Lower lobe of right lung (tissue), 2 donors: ENCODE measurements around the gene RBPMS2. TPM values are rescaled to one million over a fixed set of nuclear protein-coding genes. Genes with fewer than 3 reads are reported as not detected.
"Not testable (repeated sequence)": the region's sequence is repeated elsewhere in the genome, so short reads cannot be mapped to it uniquely, and the experiment has no call there.

Experiments used
- ATAC-seq, 2 donors: fragments of 200-7000 bp; cut with Tn5 transposase; one replicate each; pipeline ENCODE4 v1.9.1; 2020 to 2022; ENCODE audit warnings: mild to moderate bottlenecking in 2 of 2, moderate library complexity in 2 of 2
- DNase-seq: peaks from one replicate; pipeline ENCODE4 v3.0.0-alpha.2; 2020
- H3K27ac ChIP-seq: fragments of 200-600 bp; one replicate; pipeline ENCODE4 v1.8.0; 2022
- H3K27me3 ChIP-seq: fragments of 200-600 bp; one replicate; pipeline ENCODE4 v1.8.0; 2022; ENCODE audit warnings: low read depth
- H3K36me3 ChIP-seq: fragments of 200-600 bp; one replicate; pipeline ENCODE4 v1.8.0; 2022; ENCODE audit warnings: mild to moderate bottlenecking
- H3K4me1 ChIP-seq: fragments of 200-600 bp; one replicate; pipeline ENCODE4 v1.8.0; 2022
- H3K4me3 ChIP-seq: fragments of 200-600 bp; one replicate; pipeline ENCODE4 v1.8.0; 2022; ENCODE audit warnings: mild to moderate bottlenecking
- H3K9me3 ChIP-seq: fragments of 200-600 bp; one replicate; pipeline ENCODE4 v1.8.0; 2022
- intact Hi-C: fragments of 100-400 bp; cut with DNase I; formaldehyde crosslinking; loops from one replicate; pipeline ENCODE4 v1.11.0; 2022
- long read RNA-seq: library from polyadenylated mRNA; unstranded; transcript quantifications from one replicate; pipeline ENCODE4 v2.0.0, GENCODE V29; 2021
- total RNA-seq: library from RNA; stranded (reverse); fragmentation: NEBNext Ultra II Directional; extraction: Animal tissue kit (Norgen Biotek cat#: 25700); gene quantifications from one replicate; pipeline ENCODE4 v1.2.1, GENCODE V29; 2021
- TF ChIP-seq, protein P1 (sequence below): fragments of 200-600 bp; IDR thresholded peaks from one replicate; pipeline ENCODE4 v1.8.0; 2022; ENCODE audit warnings: antibody characterized with exemption, mild to moderate bottlenecking
- donor health status: DM: no; HTN: yes; CAD: no; lungs with severe emphysema.

RBPMS2 gene
- 4.0 TPM for total RNA-seq
- long read RNA-seq, partial matches to known transcripts = 0 of 1 reads
- long read RNA-seq, other reads (novel, unspliced or antisense) = 0 of 1 reads

- ATAC-seq (peak; percentile 37 to 49), DNase-seq (no peak)
- Histone ChIP-seq H3K4me1 (no peaks in the 10 kb centered on the region), H3K27ac (peak within 1 kb of the TSS; percentile 56), H3K36me3 (no peaks in the 10 kb centered on the region), H3K9me3 (no peaks in the 10 kb centered on the region), H3K27me3 (peaks cover 14% of the 10 kb centered on the region), H3K4me3 (peak within 1 kb of the TSS; percentile 58)
- TF ChIP-seq, protein P1, sequence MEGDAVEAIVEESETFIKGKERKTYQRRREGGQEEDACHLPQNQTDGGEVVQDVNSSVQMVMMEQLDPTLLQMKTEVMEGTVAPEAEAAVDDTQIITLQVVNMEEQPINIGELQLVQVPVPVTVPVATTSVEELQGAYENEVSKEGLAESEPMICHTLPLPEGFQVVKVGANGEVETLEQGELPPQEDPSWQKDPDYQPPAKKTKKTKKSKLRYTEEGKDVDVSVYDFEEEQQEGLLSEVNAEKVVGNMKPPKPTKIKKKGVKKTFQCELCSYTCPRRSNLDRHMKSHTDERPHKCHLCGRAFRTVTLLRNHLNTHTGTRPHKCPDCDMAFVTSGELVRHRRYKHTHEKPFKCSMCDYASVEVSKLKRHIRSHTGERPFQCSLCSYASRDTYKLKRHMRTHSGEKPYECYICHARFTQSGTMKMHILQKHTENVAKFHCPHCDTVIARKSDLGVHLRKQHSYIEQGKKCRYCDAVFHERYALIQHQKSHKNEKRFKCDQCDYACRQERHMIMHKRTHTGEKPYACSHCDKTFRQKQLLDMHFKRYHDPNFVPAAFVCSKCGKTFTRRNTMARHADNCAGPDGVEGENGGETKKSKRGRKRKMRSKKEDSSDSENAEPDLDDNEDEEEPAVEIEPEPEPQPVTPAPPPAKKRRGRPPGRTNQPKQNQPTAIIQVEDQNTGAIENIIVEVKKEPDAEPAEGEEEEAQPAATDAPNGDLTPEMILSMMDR = no peak
- intact Hi-C loops = no loop called here
Observed at GRCh38 chr15:64775551-64776401, at the start of gene RBPMS2. RBPMS2 (minus strand) TSS chr15:64775589; CDS start chr15:64775319, 270 bp downstream.

DNA sequence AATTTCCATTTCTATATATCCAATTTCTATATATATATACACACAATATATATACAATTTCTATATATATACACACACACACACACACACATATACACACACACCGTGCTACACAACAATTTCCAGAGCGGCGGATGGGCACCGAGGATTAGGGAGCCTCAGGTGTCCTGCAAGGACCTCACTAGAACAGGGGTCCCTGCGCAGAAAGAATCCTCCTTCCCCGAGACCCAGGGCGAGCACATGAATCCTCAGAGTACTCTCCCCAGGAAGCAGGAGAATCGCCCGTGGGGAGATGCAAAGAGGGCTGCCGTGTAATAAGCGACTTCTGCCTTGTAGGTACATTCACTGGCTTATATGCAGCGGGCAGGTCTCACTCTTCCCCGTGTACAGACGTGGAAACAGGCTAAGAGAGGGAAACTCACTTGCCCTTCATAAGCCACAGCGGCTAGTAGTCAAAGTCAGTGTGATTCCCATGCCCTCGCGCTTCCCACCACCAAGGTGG lies 49.6 kb upstream of the RBPMS2 start:
- Histone ChIP-seq H3K4me3 (peak overlapping the region; percentile 58), H3K9me3 (no peaks in the 10 kb centered on the region), H3K36me3 (no peaks in the 10 kb centered on the region), H3K4me1 (peaks cover 21% of the 10 kb centered on the region), H3K27ac (peak overlapping the region; percentile 44), H3K27me3 (peaks cover 6% of the 10 kb centered on the region)
- ATAC-seq (peak; percentile 2), DNase-seq (no peak)
- TF ChIP-seq, protein P1 = no peak
- intact Hi-C loops = no loop called here

DNA sequence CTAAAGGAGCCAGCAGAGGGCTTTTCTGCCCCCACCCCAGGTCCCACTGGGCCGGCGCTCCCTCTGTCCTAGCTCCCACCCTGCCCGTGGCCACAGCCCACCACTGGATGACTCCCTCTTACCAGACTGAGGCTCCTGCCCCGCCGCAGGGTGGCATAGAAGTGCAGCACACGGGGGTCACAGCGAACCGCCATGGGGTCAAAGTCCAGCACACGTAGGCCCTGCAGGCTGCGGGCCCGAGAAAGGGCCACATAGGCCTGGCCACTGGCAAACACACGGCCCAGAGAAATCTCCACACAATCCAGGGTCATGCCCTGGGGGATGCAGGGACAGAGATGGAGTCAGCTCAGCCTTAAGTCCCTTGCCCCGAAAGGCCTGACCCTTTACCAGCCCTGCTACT lies 41.1 kb upstream of the RBPMS2 start:
- intact Hi-C loops = loop anchor here (10.0 kb wide), 1 partner anchor 92 kb away; no protein-coding TSS in a partner anchor
- Histone ChIP-seq H3K36me3 (no peaks in the 10 kb centered on the region), H3K27me3 (no peaks in the 10 kb centered on the region), H3K27ac (no peak overlapping the region), H3K4me1 (no peaks in the 10 kb centered on the region), H3K4me3 (no peak overlapping the region), H3K9me3 (no peaks in the 10 kb centered on the region)
- DNase-seq = no peak
- ATAC-seq = no peak
- TF ChIP-seq, protein P1 = no peak

GRCh38 chr15:64814965-64815364 lies 39.6 kb upstream of the RBPMS2 start:
- not testable (repeated sequence) for DNase-seq, ATAC-seq, H3K4me1 ChIP-seq, H3K36me3 ChIP-seq, H3K27ac ChIP-seq, H3K9me3 ChIP-seq, H3K4me3 ChIP-seq, H3K27me3 ChIP-seq
- intact Hi-C loops = loop anchor here (10.0 kb wide), 1 partner anchor 90 kb away; no protein-coding TSS in a partner anchor

- not testable (repeated sequence) for H3K27ac ChIP-seq, ATAC-seq, H3K9me3 ChIP-seq, H3K27me3 ChIP-seq, DNase-seq, H3K36me3 ChIP-seq, H3K4me3 ChIP-seq, H3K4me1 ChIP-seq
- intact Hi-C loops = loop anchor here (10.0 kb wide), 1 partner anchor 89 kb away; no protein-coding TSS in a partner anchor
Observed at GRCh38 chr15:64814283-64814682, 38.9 kb upstream of the RBPMS2 start.

- TF ChIP-seq, protein P1 = no peak
- no peaks in the 10 kb centered on the region for H3K4me1 ChIP-seq
- H3K4me3 ChIP-seq = no peak overlapping the region
- no peak overlapping the region for H3K27ac ChIP-seq
- intact Hi-C loops = loop anchor here (10.0 kb wide), 1 partner anchor 88 kb away; no protein-coding TSS in a partner anchor
- DNase-seq = no peak
- no peaks in the 10 kb centered on the region for H3K27me3 ChIP-seq
- ATAC-seq = no peak
- no peaks in the 10 kb centered on the region for H3K36me3 ChIP-seq
- H3K9me3 ChIP-seq = no peaks in the 10 kb centered on the region
Observed at GRCh38 chr15:64813075-64813474, 37.7 kb upstream of the RBPMS2 start.
